Measurements from ENCODE around the gene RENBP.

RENBP gene

GRCh38 chrX:153906126-153906917 is 38.1 kb downstream of the RENBP start:
- H3K9me3 ChIP-seq (ENCODE audit: control insufficient read depth, low read depth, low read length) = no peaks in the 10 kb centered on the region
- H3K4me1 ChIP-seq (ENCODE audit: control insufficient read depth, low read depth, low read length) = no peaks in the 10 kb centered on the region
- H3K27ac ChIP-seq (ENCODE audit: low read length) = no peak overlapping the region
- no peaks in the 10 kb centered on the region for H3K36me3 ChIP-seq (ENCODE audit: control insufficient read depth, low read depth, low read length)
- H3K27me3 ChIP-seq (ENCODE audit: control insufficient read depth, insufficient read depth, low read length) = no peaks in the 10 kb centered on the region
- H3K9ac ChIP-seq (ENCODE audit: low read length) = no peak overlapping the region
- H3K4me3 ChIP-seq (ENCODE audit: low read length) = no peak overlapping the region

- Histone ChIP-seq H3K36me3 (ENCODE audit: control insufficient read depth, low read depth, low read length) (no peaks in the 10 kb centered on the region), H3K4me1 (ENCODE audit: control insufficient read depth, low read depth, low read length) (no peaks in the 10 kb centered on the region), H3K9me3 (ENCODE audit: control insufficient read depth, low read depth, low read length) (no peaks in the 10 kb centered on the region), H3K27ac (ENCODE audit: low read length) (no peak overlapping the region), H3K9ac (ENCODE audit: low read length) (no peak overlapping the region), H3K27me3 (ENCODE audit: control insufficient read depth, insufficient read depth, low read length) (no peaks in the 10 kb centered on the region), H3K4me3 (ENCODE audit: low read length) (no peak overlapping the region)
Measured at GRCh38 chrX:153905481-153906095, 38.9 kb downstream of the RENBP start.

GRCh38 chrX:153903991-153904957 is 40.2 kb downstream of the RENBP start, which contains the start of gene AVPR2:
Gene AVPR2 (plus strand): TSS chrX:153904673. CDS start chrX:153905146, 473 bp downstream.
- H3K27ac ChIP-seq (ENCODE audit: low read length) = no peak within 1 kb of the TSS
- no peaks in the 10 kb centered on the region for H3K36me3 ChIP-seq (ENCODE audit: control insufficient read depth, low read depth, low read length)
- H3K4me1 ChIP-seq (ENCODE audit: control insufficient read depth, low read depth, low read length) = no peaks in the 10 kb centered on the region
- no peak within 1 kb of the TSS for H3K4me3 ChIP-seq (ENCODE audit: low read length)
- H3K27me3 ChIP-seq (ENCODE audit: control insufficient read depth, insufficient read depth, low read length) = no peaks in the 10 kb centered on the region
- no peak within 1 kb of the TSS for H3K9ac ChIP-seq (ENCODE audit: low read length)
- no peaks in the 10 kb centered on the region for H3K9me3 ChIP-seq (ENCODE audit: control insufficient read depth, low read depth, low read length)

- Histone ChIP-seq H3K27ac (ENCODE audit: low read length) (no peak overlapping the region), H3K27me3 (ENCODE audit: control insufficient read depth, insufficient read depth, low read length) (no peaks in the 10 kb centered on the region)
Measured at GRCh38 chrX:153903238-153903980, 41.0 kb downstream of the RENBP start.

GRCh38 chrX:153902385-153902784 is 42.1 kb downstream of the RENBP start:
- Histone ChIP-seq H3K9ac (ENCODE audit: low read length) (no peak overlapping the region), H3K4me3 (ENCODE audit: low read length) (no peak overlapping the region), H3K27ac (ENCODE audit: low read length) (no peak overlapping the region)

More at GRCh38 chrX:153903238-153903980, 41.0 kb downstream of the RENBP start:
- Histone ChIP-seq H3K36me3 (ENCODE audit: control insufficient read depth, low read depth, low read length) (no peaks in the 10 kb centered on the region), H3K4me1 (ENCODE audit: control insufficient read depth, low read depth, low read length) (no peaks in the 10 kb centered on the region), H3K9ac (ENCODE audit: low read length) (no peak overlapping the region), H3K4me3 (ENCODE audit: low read length) (no peak overlapping the region), H3K9me3 (ENCODE audit: control insufficient read depth, low read depth, low read length) (peaks cover 2% of the 10 kb centered on the region)

GRCh38 chrX:153901753-153902140 is 42.7 kb downstream of the RENBP start:
- H3K27me3 ChIP-seq (ENCODE audit: control insufficient read depth, insufficient read depth, low read length) = no peaks in the 10 kb centered on the region
- H3K36me3 ChIP-seq (ENCODE audit: control insufficient read depth, low read depth, low read length) = no peaks in the 10 kb centered on the region
- H3K4me3 ChIP-seq (ENCODE audit: low read length) = no peak overlapping the region
- no peak overlapping the region for H3K9ac ChIP-seq (ENCODE audit: low read length)
- no peak overlapping the region for H3K27ac ChIP-seq (ENCODE audit: low read length)
- H3K4me1 ChIP-seq (ENCODE audit: control insufficient read depth, low read depth, low read length) = no peaks in the 10 kb centered on the region
- H3K9me3 ChIP-seq (ENCODE audit: control insufficient read depth, low read depth, low read length) = peaks cover 3% of the 10 kb centered on the region

More at GRCh38 chrX:153902385-153902784, 42.1 kb downstream of the RENBP start:
- Histone ChIP-seq H3K27me3 (ENCODE audit: control insufficient read depth, insufficient read depth, low read length) (no peaks in the 10 kb centered on the region), H3K9me3 (ENCODE audit: control insufficient read depth, low read depth, low read length) (peaks cover 3% of the 10 kb centered on the region), H3K36me3 (ENCODE audit: control insufficient read depth, low read depth, low read length) (no peaks in the 10 kb centered on the region), H3K4me1 (ENCODE audit: control insufficient read depth, low read depth, low read length) (no peaks in the 10 kb centered on the region)

GRCh38 chrX:153900831-153901752 is 43.4 kb downstream of the RENBP start:
- Histone ChIP-seq H3K27ac (ENCODE audit: low read length) (no peak overlapping the region), H3K9ac (ENCODE audit: low read length) (no peak overlapping the region), H3K36me3 (ENCODE audit: control insufficient read depth, low read depth, low read length) (no peaks in the 10 kb centered on the region), H3K27me3 (ENCODE audit: control insufficient read depth, insufficient read depth, low read length) (no peaks in the 10 kb centered on the region), H3K4me3 (ENCODE audit: low read length) (no peak overlapping the region), H3K9me3 (ENCODE audit: control insufficient read depth, low read depth, low read length) (peaks cover 3% of the 10 kb centered on the region), H3K4me1 (ENCODE audit: control insufficient read depth, low read depth, low read length) (no peaks in the 10 kb centered on the region)

GRCh38 chrX:153897899-153898298 is 46.5 kb downstream of the RENBP start:
- Histone ChIP-seq H3K9me3 (ENCODE audit: control insufficient read depth, low read depth, low read length) (peaks cover 9% of the 10 kb centered on the region), H3K36me3 (ENCODE audit: control insufficient read depth, low read depth, low read length) (no peaks in the 10 kb centered on the region), H3K27ac (ENCODE audit: low read length) (no peak overlapping the region), H3K4me3 (ENCODE audit: low read length) (no peak overlapping the region), H3K4me1 (ENCODE audit: control insufficient read depth, low read depth, low read length) (no peaks in the 10 kb centered on the region), H3K9ac (ENCODE audit: low read length) (no peak overlapping the region), H3K27me3 (ENCODE audit: control insufficient read depth, insufficient read depth, low read length) (no peaks in the 10 kb centered on the region)

GRCh38 chrX:153889123-153889522 is 55.3 kb downstream of the RENBP start:
- Histone ChIP-seq H3K27ac (ENCODE audit: low read length) (no peak overlapping the region), H3K9me3 (ENCODE audit: control insufficient read depth, low read depth, low read length) (peaks cover 22% of the 10 kb centered on the region), H3K4me1 (ENCODE audit: control insufficient read depth, low read depth, low read length) (peaks cover 5% of the 10 kb centered on the region)

GRCh38 chrX:153888344-153888743 is 56.1 kb downstream of the RENBP start:
- H3K4me3 ChIP-seq (ENCODE audit: low read length) = no peak overlapping the region
- H3K27me3 ChIP-seq (ENCODE audit: control insufficient read depth, insufficient read depth, low read length) = peaks cover 28% of the 10 kb centered on the region
- H3K27ac ChIP-seq (ENCODE audit: low read length) = no peak overlapping the region

More at GRCh38 chrX:153889123-153889522, 55.3 kb downstream of the RENBP start:
- Histone ChIP-seq H3K36me3 (ENCODE audit: control insufficient read depth, low read depth, low read length) (no peaks in the 10 kb centered on the region), H3K27me3 (ENCODE audit: control insufficient read depth, insufficient read depth, low read length) (peaks cover 28% of the 10 kb centered on the region), H3K9ac (ENCODE audit: low read length) (no peak overlapping the region), H3K4me3 (ENCODE audit: low read length) (no peak overlapping the region)

More at GRCh38 chrX:153888344-153888743, 56.1 kb downstream of the RENBP start:
- Histone ChIP-seq H3K9ac (ENCODE audit: low read length) (no peak overlapping the region), H3K9me3 (ENCODE audit: control insufficient read depth, low read depth, low read length) (peaks cover 18% of the 10 kb centered on the region), H3K4me1 (ENCODE audit: control insufficient read depth, low read depth, low read length) (peaks cover 8% of the 10 kb centered on the region), H3K36me3 (ENCODE audit: control insufficient read depth, low read depth, low read length) (no peaks in the 10 kb centered on the region)

All from iPS-18a (cell line).